HG03575 (cell line): ENCODE measurements around the gene RANGRF.

Experiments
- ATAC-seq: cut with Tn5 transposase; IDR thresholded peaks from one replicate; pipeline ENCODE4 v1.9.1; 2021; ENCODE audit not compliant: unreplicated experiment, insufficient number of reproducible peaks, low FRiP score; ENCODE audit errors: extremely low read depth

RANGRF gene

DNA sequence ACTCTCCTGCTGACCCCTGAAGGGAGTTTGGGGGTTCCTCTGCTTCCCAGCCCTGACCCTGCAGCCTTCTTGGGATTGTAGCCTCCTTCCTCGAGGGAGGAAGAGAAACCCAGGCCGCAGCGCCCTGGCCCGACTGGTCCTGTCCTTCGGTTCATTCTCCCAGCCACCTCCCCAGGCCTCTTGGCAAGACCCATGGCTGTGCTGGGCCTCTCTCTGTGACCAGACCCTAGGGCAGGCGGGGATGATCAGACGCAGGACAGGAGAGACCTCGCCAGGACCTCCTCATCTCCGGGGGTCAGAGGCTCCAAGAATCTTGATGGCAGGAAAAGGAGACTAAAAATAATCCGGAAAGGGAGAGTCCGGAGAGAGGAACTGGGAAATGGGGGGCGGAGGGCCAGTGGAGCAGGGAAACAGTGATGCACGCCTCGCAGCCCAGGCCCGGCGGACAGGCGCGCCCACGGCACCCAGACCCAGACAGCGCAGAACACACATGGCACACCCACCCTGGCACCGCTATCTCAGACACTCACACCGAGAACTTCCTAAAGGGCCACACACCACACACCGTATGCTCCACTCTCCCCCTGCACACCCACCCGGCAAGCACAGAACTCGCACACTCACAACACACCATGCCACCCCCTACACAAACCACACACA, 22.8 kb downstream of the RANGRF start:
- ATAC-seq: no peak

DNA sequence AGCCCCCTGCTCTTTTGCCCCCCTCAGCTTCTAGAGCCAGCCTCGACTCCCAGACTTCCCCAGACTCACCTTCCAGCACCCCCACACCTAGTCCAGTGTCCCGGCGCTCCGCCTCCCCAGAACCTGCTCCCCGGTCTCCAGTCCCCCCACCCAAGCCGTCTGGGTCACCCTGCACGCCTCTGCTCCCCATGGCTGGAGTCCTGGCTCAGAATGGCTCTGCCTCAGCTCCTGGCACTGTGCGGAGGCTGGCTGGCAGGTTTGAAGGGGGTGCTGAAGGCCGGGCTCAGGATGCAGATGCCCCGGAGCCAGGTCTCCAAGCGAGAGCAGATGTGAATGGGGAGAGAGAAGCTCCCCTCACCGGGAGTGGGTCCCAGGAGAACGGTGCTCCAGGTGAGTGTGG, 23.8 kb downstream of the RANGRF start:
- no peak for ATAC-seq

DNA sequence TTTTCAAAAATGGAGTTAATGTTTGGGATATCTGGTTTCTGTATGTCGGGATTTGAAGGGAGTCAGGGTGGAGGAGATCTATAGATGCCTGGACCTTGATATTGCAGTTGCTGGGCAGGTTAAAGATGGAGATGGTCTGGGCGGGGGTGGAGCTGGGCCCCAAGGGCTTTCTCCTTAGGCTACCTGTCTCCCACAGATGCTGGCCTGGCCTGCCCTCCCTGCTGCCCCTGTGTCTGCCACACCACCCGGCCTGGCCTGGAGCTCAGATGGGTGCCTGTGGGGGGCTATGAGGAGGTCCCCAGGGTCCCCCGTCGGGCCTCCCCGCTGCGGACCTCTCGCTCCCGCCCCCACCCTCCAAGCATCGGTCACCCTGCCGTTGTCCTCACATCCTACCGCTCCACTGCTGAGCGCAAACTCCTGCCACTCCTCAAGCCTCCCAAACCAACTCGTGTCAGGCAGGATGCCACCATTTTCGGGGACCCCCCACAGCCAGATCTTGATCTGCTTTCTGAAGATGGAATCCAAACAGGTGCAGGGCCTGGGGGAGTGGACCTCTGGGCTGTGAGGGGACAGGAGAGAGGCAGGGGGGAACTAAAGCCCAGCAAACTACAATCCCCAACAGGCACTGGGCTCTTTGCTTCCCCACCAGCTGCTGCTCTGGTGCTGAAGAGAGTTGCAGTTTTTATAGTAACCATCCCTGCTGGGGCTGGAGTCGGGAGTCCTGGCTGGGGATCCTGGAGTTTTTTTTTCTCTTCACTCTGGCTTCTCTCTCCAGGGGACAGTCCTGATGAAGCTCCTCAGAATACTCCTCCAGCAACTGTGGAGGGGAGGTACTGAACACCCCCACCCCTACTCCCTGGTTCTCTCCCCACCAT, 24.5 kb downstream of the RANGRF start:
- no peak for ATAC-seq

DNA sequence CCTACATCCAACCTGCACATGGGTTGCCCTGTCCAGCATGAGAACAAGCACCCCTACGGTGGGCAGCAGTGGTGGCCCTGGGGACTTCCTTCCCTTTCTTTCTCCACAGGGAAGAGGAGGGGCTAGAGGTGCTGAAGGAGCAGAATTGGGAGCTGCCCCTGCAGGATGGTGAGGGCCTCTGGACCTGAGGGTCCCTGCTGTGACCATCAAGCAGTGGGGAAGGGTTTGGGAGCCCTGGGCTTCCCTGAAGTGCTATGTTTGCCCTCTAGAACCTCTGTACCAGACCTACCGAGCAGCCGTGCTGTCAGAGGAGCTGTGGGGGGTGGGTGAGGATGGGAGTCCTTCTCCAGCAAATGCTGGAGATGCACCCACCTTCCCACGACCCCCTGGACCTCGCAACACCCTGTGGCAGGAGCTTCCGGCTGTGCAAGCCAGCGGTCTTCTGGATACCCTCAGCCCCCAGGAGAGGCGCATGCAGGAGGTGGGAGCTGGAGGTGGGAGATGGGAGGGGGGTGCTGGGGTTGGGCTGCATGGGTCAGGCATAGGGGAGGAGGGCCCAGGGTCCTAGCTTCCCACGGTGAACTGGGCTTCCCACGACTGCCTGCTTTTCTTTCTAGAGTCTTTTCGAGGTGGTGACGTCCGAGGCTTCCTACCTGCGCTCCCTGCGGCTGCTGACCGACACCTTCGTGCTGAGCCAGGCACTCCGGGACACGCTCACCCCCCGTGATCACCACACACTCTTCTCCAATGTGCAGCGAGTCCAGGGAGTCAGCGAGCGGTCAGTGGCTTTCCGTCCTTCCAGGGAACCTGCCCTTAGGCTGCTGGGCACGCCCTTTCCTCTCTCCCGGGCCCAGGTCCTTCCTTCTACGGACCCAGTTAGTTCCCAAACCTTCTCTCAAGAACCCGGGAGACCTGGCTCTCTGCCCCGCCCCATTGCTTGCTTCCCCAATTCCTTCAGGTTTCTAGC, 26.6 kb downstream of the RANGRF start:
- no peak for ATAC-seq

DNA sequence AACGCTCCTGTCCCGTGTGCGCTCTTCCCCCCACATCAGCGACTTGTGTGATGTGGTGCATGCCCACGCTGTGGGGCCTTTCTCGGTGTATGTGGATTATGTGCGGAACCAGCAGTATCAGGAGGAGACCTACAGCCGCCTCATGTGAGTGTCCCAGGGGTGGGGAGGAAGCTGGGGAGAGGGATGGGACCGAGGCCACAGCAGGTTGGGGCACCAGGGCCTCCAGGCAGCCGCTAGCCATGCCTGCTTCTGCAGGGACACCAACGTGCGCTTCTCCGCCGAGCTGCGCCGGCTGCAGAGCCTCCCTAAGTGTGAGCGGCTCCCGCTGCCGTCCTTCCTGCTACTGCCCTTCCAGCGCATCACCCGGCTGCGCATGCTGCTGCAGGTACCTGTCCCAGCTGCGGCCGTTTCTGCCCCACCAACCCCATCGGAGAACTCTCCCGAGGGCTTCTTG, 27.3 kb downstream of the RANGRF start:
- no peak for ATAC-seq

DNA sequence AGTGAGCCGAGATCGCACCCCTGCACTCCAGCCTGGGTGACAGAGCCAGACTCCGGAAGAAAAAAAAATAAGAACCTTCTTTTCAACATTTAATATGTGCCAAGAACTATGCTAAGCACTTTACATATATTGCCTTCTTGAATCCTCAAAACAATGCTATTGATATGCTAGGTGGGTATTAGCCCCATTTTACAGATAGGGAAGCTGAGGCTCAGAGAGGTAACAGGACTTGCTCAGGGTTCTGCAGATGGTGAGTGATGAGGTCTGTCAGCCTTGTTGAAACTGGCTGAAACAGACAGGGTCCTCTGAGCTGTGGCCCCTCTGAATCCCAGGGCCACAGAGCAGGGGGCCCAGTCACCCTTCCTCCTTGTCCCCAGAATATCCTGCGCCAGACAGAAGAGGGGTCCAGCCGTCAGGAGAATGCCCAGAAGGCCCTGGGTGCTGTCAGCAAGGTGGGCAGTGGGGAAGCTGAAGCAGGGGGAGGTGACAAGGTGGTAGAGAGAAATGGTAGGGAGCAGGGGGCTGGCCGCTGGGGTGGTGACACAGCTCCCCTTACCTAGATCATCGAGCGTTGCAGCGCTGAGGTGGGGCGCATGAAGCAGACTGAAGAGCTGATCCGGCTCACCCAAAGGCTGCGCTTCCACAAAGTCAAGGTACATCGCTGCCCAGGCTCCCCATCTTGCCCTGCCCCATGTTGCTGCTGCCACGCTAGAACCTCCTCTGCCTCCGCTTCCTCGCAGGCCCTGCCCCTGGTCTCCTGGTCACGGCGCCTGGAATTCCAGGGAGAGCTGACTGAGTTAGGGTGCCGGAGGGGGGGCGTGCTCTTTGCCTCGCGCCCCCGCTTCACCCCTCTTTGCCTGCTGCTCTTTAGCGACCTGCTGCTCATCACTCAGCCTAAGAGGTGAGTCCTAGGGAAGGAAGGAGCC, 29.8 kb downstream of the RANGRF start:
- ATAC-seq: no peak

DNA sequence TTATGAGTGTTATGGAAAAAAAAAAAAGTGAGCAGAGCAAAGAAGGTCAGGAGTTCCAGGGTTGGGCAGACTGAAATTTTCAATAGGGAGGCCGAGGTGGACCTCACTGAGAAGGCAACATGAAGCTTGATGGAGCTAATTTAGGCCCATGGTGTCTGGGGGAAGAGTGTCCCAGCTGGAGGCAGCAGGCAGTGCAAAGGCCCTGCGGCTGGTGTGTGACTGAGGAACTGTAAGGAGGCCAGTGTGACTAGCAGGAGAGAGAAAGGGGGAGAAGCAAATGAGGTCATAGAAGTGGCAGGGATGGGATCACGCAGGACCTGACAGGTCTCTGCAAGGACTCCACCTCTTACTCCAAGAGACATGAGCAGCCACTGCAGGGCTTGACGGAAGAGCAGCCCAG, 31.8 kb downstream of the RANGRF start:
- ATAC-seq: no peak

DNA sequence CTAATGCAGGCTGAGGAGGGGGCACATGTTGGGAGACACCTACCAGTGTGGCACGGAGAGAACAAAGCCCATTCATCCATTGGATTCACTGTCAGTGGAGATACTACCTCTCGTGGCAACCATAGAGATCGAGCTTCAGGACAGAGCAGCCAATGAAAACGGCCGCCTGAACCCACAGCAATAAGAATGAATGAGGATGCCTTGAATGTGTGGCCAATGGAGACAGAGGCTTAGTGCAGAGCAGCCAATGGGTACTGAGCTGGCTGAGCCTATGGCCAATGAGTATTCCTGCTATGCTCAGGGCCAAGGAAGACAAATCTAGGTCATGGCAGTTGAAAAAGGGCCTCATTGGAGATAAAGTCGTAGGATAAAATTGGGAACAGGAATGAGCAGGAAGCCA, 32.5 kb downstream of the RANGRF start:
- no peak for ATAC-seq

DNA sequence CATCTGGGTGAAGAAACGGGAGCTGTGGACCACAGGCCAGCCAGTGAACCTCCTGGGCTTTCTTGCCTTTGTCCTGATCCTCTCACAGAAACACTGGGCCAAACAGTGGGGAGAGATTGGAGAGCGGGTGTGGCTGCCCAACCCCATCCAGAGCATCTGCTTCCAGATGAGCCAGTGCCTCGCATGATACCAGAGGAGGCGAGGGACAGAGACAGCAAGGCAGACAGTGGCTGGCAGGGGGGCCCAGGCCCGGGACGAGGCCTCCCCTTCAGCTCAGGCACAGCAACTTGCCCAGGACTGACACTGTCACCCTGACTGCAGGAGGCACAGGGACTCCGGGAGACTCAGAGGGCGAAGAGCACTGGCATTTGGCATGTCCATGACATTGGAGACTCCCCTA, 33.6 kb downstream of the RANGRF start:
- no peak for ATAC-seq

DNA sequence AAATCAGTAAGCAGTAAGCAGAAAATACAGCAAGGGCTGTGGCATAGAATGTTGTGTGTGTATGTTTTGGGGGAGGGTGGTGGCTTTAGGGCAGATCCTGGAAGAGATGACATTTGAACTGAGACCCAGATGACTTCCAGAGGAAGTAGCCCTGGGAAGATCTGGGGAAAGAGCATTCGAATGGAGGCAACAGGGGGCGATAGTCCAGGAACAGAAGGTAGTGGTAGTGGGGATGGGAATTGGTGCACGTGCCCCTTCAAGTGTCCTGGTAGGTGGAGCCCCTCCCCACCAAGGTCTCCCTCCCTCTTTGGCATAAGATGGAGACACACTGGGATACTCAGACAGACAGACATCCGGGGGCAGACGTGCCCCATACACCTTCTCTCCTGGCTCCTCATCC, 35.7 kb downstream of the RANGRF start:
- no peak for ATAC-seq

DNA sequence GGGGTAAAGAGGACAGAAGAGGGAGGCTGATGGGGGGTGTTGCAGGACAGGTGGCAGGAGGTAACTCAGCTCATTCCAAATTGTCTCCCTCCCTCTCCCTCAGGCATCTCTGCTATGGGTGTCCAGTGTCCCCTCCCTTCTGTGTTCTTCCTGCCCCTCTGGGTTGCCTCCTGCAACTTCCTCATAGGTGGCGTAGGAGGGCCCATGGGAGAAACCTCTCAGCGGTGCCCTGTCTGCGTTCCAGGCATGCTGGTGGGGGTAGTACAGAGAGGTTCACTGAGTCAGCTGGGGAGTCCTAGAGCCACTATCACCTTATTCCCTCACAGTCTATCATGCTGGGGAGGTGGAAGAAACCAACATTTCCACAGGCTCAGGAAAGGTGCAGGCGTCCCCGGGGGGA, 36.5 kb downstream of the RANGRF start:
- ATAC-seq: no peak

DNA sequence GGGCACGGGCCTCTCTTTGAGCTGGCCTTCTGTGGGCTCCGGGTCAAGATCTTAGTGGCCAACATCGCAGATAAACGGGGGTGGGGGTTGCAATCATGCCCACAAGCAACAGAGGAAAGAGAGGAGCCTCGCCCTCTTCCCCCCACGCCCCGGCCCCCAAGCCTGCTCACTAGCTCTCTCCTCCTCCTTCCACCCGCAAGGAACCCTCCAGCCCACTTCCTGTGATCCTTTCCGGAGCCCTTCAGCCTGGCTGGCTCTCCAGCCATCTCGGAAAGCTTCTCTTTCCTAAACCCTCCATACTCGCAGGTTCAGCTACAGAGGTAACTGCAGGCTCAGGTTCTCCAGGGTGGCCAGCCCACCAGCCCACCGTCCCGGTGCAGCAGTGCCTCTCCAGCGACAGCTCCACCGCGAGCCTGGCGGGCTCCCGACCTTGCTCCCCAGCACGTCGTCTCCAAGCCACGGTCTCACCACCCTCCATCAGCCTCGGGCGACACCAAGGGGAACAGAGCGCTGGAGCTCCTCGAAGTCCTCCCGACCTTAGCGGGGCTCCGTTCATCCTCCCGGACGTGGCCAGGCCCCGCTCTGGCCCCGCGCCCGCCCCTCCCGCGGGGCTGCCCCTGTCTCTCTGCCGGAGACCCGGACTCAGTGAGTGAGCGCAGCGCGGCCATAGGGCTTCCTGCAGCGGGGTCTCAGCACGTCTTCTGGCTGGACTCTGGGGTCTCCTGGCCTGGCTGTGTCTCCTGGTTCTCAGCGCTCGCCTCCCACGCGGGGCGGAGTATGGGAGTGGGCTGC, 38.2 kb downstream of the RANGRF start:
- no peak for ATAC-seq

DNA sequence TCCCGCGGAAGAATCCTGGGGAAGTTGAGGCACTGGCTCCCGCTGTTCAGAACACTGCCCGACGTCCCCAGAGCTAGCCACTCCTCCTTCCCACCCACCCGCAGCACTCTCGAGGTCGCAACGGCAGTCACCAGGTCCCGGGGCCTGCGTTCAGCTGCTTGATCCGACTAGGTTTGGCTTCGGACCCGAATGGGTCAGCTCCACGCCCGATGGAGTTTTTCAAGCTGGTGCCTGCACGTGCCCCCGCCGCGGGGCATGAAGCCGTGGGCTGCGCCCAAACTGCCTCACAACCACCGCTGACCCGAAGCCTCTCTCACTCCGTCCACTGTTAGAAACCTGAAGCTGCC, 38.8 kb downstream of the RANGRF start:
- ATAC-seq: no peak

DNA sequence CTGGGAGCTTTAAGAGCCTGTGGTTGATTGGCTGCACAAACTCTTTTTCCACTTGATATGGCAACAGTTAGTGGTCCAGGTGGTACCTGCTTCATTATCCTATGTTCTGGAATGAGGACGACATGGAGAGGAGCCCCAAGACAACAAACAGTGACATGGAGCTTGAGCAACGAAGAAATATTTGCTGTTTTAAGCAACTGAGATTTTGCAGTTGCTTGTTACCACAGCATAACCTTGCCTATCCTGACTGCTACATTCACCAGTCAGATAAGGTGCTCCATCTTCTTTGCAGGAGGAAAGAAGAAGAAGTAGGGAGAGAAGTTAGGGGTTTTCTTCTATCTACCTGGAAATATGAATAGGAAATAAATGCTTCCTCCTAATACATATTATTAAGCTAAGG, 43.7 kb downstream of the RANGRF start:
- ATAC-seq: no peak

DNA sequence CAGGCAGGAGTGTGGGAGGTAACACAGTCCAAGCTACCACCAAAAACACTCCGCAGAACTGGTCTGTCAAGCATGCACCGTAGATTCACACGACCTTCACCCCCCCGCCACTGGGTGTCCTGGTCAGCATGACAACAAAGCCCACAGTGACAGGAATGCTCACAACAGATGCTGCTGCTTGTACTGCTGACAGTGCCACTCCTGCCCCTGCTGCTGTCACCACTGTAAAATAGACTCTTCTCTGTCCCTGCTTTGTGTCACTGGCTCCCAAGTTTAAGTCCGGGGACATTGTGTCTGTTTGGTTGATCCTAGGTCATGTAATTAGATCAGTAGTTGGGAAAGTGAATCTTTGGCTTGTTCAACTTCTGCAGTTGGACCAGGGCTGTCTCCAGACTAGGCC, 44.2 kb downstream of the RANGRF start:
- ATAC-seq: no peak

DNA sequence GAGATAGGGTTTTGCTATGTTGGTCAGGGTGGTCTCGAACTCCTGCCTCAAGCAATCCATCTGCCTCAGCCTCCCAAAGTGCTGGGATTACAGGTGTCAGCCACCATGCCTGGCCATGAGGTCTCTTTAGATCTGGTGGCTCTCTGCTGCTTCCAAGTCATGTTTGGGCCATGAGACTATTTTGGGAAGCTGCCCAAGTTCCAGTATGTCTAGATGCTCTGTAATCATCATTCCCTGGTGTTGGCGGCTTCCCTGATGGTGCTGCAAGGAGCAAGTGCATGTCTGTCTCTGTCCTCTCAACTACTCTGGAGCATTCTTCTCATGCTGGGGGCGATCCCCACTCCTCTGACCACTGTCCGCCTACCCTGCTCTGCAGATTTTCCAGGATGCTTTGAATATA, 44.8 kb downstream of the RANGRF start:
- no peak for ATAC-seq

DNA sequence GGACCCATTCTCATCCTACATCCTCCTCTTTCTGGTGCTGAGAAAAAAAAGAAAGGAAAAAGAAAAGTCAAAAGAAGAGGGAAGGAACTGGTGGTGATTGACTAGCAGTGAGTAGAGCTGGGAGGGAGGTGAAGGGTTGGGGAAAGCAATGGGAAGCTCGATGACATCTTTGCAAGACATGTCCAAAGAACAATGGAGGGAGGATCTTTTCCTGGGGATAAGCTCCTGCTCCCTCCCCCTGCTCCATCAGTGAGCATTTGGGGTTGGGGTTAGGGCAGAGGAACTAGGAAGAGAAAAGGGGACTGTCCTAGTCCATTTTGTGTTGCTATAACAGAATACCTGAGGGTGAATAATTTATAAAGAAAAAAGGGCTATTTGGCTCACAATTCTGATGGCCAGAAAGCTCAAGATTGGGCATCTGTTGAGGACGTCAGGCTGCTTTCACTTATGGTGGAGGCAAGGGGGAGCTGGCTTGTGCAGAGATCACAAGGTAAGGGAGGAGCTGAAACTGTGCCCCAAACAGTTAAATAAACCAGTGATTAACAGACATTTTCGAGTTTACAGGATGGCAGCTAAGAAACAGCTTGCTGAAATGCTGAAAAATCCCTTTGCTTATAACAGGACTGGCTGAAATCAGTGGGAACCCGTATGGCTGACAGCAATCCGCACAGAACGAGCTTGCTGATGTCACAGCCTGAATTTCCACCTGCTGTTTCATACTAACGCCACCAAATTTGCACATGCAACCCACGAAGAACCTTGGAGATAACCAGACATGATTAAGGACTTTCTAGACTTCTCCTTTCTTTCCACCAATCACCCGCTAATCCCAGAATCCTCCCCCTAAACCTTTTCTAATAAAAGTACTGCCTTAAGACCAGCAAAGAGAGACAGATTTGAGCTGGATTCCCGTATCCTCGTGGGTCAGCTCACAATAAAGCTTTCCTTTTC, 49.6 kb downstream of the RANGRF start:
- no peak for ATAC-seq
